PC-3 (cell line): Measurements from ENCODE around the gene TRRAP.

ENCODE experiments used
- EZH2 ChIP-seq: fragments of 300-600 bp; sonication (generic); IDR thresholded peaks from one replicate; pipeline ENCODE4 v1.6.1; 2017; ENCODE audit warnings: antibody characterized with exemption, mild to moderate bottlenecking, low read length; ENCODE audit not compliant: unreplicated experiment
- TF ChIP-seq, protein P1 (sequence below): fragments of 300-600 bp; sonication (generic); conservative IDR thresholded peaks from 2 replicates; pipeline ENCODE4 v1.5.1; 2017; ENCODE audit warnings: antibody characterized with exemption, low read depth, mild to moderate bottlenecking, low read length

DNA sequence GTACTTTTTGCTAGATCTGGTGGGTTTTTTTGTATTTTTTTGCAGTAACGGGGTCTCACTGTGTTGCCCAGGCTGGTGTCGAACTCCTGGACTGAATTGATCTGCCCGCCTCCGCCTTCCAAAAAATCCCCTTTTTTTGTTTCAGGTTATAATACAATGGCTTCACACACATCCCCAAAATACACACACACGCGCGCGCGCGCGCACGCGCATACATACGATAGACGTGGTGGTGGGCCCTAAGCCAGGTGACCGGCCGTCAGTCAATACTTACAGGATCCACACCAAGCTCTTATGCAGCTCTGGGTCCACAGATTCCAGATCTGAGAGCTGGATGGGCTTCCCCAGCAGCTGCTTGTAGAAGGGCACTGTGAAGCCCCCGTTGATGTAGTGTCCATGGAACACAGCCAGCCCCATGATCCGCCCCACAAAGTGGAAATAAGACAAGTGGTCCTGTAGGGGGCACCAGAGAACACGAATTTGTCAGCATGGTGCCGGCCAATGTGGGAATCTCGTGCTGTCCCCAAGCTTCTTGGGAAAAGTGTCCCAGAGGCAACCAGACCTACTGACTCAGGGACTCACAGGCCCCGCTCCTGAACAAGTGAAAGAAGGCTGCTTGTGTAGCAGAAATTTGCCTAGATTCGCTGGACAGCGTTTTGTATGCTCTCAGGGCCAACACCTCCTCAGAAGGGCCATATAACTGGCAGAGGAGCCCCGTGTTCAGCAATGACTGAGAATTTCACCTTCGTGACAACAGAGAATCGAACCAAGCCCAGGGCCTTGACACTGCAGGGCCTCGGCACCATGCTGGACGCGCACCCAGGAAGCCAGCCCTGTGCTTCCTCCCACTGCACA lies 162.0 kb downstream of the TRRAP start:
- TF ChIP-seq, protein P1, sequence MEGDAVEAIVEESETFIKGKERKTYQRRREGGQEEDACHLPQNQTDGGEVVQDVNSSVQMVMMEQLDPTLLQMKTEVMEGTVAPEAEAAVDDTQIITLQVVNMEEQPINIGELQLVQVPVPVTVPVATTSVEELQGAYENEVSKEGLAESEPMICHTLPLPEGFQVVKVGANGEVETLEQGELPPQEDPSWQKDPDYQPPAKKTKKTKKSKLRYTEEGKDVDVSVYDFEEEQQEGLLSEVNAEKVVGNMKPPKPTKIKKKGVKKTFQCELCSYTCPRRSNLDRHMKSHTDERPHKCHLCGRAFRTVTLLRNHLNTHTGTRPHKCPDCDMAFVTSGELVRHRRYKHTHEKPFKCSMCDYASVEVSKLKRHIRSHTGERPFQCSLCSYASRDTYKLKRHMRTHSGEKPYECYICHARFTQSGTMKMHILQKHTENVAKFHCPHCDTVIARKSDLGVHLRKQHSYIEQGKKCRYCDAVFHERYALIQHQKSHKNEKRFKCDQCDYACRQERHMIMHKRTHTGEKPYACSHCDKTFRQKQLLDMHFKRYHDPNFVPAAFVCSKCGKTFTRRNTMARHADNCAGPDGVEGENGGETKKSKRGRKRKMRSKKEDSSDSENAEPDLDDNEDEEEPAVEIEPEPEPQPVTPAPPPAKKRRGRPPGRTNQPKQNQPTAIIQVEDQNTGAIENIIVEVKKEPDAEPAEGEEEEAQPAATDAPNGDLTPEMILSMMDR: peak; percentile 86
- TF ChIP-seq EZH2: no peak
